ENCODE results near the gene PIH1D1.

GRCh38 chr19:49450405-49450804 is 1.2 kb downstream of the PIH1D1 start:
- TF ChIP-seq CTCF (IDR thresholded peaks at IDR 0.05; ENCODE audit: extremely low read depth in 1 of 2, insufficient read depth in 1 of 2, low read depth in 1 of 2, low read length in 2 of 2) (no peak), EZH2 (IDR thresholded peaks at IDR 0.05; ENCODE audit: borderline replicate concordance, low read depth, low read length, severe bottlenecking) (no peak), POLR2AphosphoS5 (IDR thresholded peaks at IDR 0.05; ENCODE audit: insufficient read depth, low read depth, low read length) (no peak), POLR2A (IDR thresholded peaks at IDR 0.05; ENCODE audit: low read depth, low read length) (no peak), FOS (IDR thresholded peaks at IDR 0.05; ENCODE audit: borderline replicate concordance, insufficient read depth, low read length) (no peak), GATA2 (IDR thresholded peaks at IDR 0.05; ENCODE audit: insufficient read depth, insufficient read length, low read depth, low read length) (no peak)
- TF ChIP-seq, protein P1, sequence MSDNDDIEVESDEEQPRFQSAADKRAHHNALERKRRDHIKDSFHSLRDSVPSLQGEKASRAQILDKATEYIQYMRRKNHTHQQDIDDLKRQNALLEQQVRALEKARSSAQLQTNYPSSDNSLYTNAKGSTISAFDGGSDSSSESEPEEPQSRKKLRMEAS (IDR thresholded peaks at IDR 0.05; ENCODE audit: insufficient read depth, insufficient read length): no peak

Data from endothelial cell of umbilical vein (primary cell).